ENCODE data around the gene SP3. TPM values are rescaled to one million over a fixed set of nuclear protein-coding genes. Genes with fewer than 3 reads are reported as not detected.
A peak's percentile ranks its signal among the peaks of the same experiment; 100 is the strongest.

Gene SP3
- total and polyA plus RNA-seq, 2 experiments from 2014 or later, result 24.1 to 110 TPM

DNA sequence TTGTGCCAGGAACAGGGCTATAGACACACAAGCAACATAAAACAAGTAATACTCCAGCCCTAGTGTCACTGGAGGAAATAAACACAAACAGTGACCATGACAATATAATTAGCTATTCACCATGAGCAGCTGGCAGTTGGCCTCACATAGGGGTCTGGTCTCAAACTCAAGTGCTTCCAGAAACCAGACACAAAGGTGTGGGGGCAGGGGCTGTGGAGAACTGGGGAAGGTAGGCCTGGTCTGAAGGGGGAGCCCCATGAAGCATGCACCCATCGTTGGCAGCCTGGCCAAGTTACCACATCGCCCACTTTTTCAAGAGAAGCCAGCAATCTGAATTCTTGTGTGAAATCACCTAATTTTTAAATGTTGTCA is 49.5 kb upstream of the SP3 start:
- peaks cover 6% of the 10 kb centered on the region for H3K27me3 Mint-ChIP-seq (ENCODE audit: insufficient read depth, low read depth, poor library complexity)
- no peaks in the 10 kb centered on the region for H3F3A ChIP-seq (replicated peaks; ENCODE audit: low read depth)
- DNase-seq (ENCODE audit: low spot score), result peak; percentile 50
- H3K4me3 ChIP-seq, result peak overlapping the region; percentile 8; the same call in 1 of the 2 replicates
- peak overlapping the region; percentile 63 for H3K27ac Mint-ChIP-seq
- no peaks in the 10 kb centered on the region for H3K36me3 Mint-ChIP-seq (ENCODE audit: low read depth)
- peaks cover 26% of the 10 kb centered on the region for H3K4me1 ChIP-seq (ENCODE audit: insufficient read depth)
- H3K4me3 Mint-ChIP-seq, result no peak overlapping the region
- H4K20me1 ChIP-seq (replicated peaks; ENCODE audit: insufficient read depth), result no peaks in the 10 kb centered on the region
- H3K27ac ChIP-seq (ENCODE audit: low read depth), result peak overlapping the region; percentile 39; the same call in 1 of the 2 replicates
- H3K9me3 Mint-ChIP-seq, result no peaks in the 10 kb centered on the region
- peak; percentile 15 for ATAC-seq
- no peaks in the 10 kb centered on the region for H3K36me3 ChIP-seq (ENCODE audit: insufficient read depth)
- H3K9me2 ChIP-seq (ENCODE audit: insufficient read depth), result no peaks in the 10 kb centered on the region
- no peaks in the 10 kb centered on the region for H3K79me2 ChIP-seq (replicated peaks; ENCODE audit: insufficient read depth)
- TF ChIP-seq, protein P1, sequence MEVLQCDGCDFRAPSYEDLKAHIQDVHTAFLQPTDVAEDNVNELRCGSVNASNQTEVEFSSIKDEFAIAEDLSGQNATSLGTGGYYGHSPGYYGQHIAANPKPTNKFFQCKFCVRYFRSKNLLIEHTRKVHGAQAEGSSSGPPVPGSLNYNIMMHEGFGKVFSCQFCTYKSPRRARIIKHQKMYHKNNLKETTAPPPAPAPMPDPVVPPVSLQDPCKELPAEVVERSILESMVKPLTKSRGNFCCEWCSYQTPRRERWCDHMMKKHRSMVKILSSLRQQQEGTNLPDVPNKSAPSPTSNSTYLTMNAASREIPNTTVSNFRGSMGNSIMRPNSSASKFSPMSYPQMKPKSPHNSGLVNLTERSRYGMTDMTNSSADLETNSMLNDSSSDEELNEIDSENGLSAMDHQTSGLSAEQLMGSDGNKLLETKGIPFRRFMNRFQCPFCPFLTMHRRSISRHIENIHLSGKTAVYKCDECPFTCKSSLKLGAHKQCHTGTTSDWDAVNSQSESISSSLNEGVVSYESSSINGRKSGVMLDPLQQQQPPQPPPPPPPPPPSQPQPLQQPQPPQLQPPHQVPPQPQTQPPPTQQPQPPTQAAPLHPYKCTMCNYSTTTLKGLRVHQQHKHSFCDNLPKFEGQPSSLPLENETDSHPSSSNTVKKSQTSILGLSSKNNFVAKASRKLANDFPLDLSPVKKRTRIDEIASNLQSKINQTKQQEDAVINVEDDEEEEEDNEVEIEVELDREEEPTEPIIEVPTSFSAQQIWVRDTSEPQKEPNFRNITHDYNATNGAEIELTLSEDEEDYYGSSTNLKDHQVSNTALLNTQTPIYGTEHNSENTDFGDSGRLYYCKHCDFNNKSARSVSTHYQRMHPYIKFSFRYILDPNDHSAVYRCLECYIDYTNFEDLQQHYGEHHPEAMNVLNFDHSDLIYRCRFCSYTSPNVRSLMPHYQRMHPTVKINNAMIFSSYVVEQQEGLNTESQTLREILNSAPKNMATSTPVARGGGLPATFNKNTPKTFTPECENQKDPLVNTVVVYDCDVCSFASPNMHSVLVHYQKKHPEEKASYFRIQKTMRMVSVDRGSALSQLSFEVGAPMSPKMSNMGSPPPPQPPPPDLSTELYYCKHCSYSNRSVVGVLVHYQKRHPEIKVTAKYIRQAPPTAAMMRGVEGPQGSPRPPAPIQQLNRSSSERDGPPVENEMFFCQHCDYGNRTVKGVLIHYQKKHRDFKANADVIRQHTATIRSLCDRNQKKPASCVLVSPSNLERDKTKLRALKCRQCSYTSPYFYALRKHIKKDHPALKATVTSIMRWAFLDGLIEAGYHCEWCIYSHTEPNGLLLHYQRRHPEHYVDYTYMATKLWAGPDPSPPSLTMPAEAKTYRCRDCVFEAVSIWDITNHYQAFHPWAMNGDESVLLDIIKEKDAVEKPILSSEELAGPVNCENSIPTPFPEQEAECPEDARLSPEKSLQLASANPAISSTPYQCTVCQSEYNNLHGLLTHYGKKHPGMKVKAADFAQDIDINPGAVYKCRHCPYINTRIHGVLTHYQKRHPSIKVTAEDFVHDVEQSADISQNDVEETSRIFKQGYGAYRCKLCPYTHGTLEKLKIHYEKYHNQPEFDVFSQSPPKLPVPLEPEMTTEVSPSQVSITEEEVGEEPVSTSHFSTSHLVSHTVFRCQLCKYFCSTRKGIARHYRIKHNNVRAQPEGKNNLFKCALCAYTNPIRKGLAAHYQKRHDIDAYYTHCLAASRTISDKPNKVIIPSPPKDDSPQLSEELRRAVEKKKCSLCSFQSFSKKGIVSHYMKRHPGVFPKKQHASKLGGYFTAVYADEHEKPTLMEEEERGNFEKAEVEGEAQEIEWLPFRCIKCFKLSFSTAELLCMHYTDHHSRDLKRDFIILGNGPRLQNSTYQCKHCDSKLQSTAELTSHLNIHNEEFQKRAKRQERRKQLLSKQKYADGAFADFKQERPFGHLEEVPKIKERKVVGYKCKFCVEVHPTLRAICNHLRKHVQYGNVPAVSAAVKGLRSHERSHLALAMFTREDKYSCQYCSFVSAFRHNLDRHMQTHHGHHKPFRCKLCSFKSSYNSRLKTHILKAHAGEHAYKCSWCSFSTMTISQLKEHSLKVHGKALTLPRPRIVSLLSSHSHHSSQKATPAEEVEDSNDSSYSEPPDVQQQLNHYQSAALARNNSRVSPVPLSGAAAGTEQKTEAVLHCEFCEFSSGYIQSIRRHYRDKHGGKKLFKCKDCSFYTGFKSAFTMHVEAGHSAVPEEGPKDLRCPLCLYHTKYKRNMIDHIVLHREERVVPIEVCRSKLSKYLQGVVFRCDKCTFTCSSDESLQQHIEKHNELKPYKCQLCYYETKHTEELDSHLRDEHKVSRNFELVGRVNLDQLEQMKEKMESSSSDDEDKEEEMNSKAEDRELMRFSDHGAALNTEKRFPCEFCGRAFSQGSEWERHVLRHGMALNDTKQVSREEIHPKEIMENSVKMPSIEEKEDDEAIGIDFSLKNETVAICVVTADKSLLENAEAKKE (CRISPR knock-in tag; IDR thresholded peaks at IDR 0.05), result no peak
- TF ChIP-seq, protein P2, sequence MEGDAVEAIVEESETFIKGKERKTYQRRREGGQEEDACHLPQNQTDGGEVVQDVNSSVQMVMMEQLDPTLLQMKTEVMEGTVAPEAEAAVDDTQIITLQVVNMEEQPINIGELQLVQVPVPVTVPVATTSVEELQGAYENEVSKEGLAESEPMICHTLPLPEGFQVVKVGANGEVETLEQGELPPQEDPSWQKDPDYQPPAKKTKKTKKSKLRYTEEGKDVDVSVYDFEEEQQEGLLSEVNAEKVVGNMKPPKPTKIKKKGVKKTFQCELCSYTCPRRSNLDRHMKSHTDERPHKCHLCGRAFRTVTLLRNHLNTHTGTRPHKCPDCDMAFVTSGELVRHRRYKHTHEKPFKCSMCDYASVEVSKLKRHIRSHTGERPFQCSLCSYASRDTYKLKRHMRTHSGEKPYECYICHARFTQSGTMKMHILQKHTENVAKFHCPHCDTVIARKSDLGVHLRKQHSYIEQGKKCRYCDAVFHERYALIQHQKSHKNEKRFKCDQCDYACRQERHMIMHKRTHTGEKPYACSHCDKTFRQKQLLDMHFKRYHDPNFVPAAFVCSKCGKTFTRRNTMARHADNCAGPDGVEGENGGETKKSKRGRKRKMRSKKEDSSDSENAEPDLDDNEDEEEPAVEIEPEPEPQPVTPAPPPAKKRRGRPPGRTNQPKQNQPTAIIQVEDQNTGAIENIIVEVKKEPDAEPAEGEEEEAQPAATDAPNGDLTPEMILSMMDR (conservative IDR thresholded peaks at IDR 0.05; ENCODE audit: low read depth in 2 of 2), result peak in 1 of 2 experiments; percentile 27; a peak in 1 of 4 replicates
- H3K4me2 ChIP-seq, result peak overlapping the region; percentile 82
- H2AFZ ChIP-seq, result no peak overlapping the region
- H3K4me1 Mint-ChIP-seq, result peaks cover 25% of the 10 kb centered on the region
- H3K27me3 ChIP-seq (ENCODE audit: insufficient read depth), result peaks cover 12% of the 10 kb centered on the region; the same call in 1 of the 2 replicates

Measured in GM23338 (cell line).